IPS DF 4.7 (cell line): ENCODE data around the gene ZNF512.

ENCODE experiments used
- DNase-seq: peaks from one replicate; pipeline ENCODE4 v3.0.0-alpha.2; 2013; ENCODE audit warnings: low spot score; ENCODE audit errors: extremely low read depth

ZNF512 gene

GRCh38 chr2:27634291-27634690, 51.4 kb downstream of the ZNF512 start:
- DNase-seq, result no peak

DNA sequence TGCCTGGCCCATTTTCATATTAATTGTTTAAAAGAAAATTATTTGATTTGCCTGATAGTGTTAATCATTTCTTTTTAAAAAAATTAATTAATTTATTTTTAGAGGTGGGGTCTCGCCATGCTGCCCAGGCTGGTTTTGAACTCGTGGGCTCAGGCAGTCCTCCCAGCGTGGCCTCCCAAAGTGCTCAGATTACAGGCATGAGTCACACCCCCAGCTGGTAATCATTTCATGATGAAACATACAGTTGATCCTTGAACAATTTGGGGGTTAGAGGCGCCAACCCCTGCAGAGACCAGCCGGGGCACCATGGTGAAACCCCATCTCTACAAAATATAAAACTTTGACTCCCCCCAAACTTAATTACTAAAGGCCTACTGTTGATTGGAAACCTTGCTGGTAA, 53.9 kb downstream of the ZNF512 start:
- no peak for DNase-seq

- DNase-seq, result no peak
These were observed 55.3 kb downstream of the ZNF512 start for GRCh38 chr2:27638037-27638637.

DNA sequence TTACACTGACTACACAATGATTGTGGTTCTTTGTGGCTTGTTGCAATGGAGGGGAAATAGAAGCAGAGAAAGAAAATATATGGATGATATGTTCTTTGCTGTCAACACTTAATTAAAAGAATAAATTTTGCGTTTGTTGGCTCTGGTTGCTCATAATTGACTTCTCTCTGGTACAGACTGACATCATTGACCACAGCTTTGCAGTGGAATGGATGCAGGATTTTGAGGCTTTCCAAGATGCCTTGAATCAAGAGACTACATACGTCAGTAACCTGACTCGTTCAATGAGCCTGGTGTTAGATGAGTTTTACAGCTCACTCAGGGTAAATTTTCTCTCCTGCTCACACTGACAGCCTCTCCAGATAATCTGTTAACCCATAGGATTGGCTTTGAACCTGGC, 55.9 kb downstream of the ZNF512 start:
- DNase-seq, result no peak

DNA sequence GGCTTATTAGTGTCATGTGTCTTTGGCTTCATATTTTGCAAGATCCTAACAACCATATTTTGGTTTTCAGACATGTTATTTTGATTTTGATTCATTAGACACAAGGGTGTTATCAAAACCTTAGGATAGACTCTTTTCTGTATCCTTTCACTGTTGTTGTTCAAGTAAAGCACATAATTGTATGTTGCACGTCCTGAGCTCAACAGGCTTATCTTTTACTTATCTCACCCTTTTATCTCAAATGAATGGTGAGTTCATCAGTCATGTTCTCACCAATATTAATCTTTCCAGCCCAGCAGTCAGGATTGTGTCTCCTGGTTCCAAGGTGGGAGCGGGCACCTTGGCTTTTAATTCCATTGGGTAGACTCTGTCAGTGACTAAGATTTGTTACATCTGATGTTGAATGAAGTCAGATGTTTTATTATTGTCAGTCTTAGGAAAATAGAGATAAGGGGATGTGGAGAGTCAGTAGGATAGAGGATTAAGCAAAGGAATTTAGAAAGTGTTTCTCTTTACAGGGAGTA, 57.9 kb downstream of the ZNF512 start:
- DNase-seq, result no peak

- no peak for DNase-seq
These were observed 62.4 kb downstream of the ZNF512 start for GRCh38 chr2:27645197-27645596.

- DNase-seq, result no peak
These were observed 64.4 kb downstream of the ZNF512 start for GRCh38 chr2:27647289-27647688.

DNA sequence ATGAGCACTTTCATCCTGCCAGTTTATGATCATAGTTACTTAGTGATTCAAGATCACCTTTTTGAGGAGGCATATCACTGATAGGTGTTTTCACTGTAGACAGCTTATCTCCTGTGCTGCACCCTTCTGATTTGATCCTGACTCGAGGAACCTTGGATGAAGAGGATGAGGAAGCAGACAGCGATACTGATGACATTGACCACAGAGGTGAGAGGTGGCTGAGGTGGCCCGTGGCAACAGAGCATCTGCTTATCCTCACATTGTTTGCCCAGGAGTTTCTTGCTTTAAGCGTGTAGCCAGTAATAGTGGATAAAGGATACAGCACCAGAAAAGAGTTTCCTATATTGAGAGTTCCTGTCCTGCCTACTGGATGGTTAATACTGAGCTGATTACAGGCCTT, 64.9 kb downstream of the ZNF512 start:
- DNase-seq, result no peak

DNA sequence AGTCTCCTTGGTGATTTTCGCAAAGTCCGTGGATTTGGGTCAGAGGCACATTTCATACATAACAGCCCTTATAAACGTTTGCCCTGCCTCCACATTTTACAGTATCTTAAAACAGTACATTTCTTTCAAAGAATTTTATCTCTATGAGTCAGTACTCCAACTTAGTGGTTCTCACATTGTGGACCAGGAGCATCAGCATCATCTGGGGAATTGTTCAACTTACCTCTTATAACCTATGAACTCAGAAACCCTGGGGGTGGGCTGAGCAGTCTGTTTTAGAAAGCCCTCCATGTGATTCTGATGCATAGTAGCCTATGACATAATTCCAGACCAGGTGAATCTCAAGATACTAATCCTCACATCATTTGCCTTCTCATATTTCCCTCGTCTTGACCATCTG, 68.2 kb downstream of the ZNF512 start:
- DNase-seq, result no peak

- no peak for DNase-seq
These were observed 69.5 kb downstream of the ZNF512 start for GRCh38 chr2:27652341-27652740.

DNA sequence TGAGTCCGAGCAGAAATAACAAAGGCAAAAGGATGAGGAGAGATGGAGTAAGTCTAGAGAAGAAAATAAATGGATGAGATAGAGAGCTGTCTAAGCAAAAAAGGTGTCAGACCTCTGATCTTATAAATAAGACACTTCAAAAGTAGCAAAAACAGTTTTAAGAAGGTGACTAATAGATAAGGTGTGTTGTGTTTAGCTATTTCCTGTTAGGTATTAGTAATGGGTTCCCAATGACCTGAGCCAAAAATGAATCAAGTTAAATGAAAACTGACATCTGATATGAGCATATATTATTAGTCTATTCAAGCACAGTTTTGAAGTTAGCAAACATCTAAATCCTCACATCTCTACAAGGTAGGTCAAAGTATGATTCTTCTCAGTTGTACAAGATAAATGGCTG, 69.9 kb downstream of the ZNF512 start:
- DNase-seq, result no peak

GRCh38 chr2:27653397-27653796, 70.6 kb downstream of the ZNF512 start:
- no peak for DNase-seq

DNA sequence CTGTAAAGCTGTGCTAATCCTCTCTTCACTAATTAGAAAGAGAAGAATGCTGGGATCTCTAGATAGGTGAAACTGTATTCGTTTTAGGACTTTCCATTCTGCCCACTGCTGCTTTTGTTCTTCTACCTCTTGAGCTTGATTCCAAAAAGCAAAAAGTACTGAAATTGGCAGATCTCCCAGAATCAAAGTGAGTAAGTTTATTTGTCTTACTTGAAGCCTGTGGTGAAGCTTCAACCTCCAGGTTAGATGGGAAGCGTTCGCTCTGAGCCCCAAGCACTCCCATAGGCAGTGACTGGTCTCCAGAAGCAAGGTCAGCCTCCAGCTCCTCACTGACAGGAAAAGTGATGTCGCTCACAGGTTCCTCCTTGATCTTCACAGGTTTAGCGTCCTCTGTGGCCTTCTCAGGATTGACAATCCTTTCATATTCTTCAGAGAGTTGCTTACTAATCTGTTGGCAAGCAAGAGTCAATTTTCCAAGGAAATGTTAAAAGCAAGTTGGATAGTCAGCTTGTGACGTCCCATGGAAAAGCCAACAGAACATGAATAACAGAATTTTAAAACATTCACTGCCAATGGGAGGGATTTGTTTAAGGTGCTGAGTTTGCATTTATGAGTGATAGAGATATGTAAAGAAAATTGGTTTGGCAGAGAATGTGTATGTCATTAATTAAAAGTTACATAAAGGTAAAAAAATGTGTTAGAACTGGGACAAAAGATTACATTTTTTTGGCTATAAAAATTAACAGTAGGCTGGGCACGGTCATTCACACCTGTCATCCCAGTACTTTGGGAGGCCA, 72.5 kb downstream of the ZNF512 start:
- no peak for DNase-seq

- DNase-seq, result no peak
These were observed 78.5 kb downstream of the ZNF512 start for GRCh38 chr2:27661371-27661770.

- peak; percentile 56 for DNase-seq
These were observed 80.7 kb downstream of the ZNF512 start, which contains the start of the genes SLC4A1AP and SUPT7L for GRCh38 chr2:27663285-27664153. Gene SLC4A1AP, plus strand, starts transcription at chr2:27663889. Its CDS starts 26 bp downstream, at chr2:27663915. Gene SUPT7L, minus strand, starts transcription at chr2:27663614. Its CDS starts 1,422 bp downstream, at chr2:27662192.

GRCh38 chr2:27664154-27664574, 81.3 kb downstream of the ZNF512 start:
- no peak for DNase-seq

GRCh38 chr2:27664622-27665363, 82.0 kb downstream of the ZNF512 start:
- no peak for DNase-seq

DNA sequence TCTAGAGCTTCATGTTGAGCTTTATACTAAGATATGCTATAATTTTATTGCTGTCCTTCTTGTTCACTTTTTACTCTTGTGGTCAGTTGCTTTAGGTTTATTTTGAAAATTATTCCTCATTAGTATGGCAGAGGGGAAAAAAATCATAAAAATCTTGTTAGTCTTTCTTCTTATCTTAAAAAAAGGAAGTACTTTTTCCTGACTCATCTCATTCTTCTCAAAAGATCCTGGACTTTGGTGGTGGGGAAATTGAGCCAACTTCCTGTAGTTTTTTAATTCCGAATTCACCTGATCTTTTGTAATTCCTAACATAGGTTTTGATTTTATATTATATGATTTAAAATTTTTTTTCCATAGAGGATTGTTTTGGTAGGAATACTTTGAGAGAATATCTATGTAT, 84.6 kb downstream of the ZNF512 start:
- DNase-seq, result no peak

GRCh38 chr2:27671235-27671634, 88.4 kb downstream of the ZNF512 start:
- DNase-seq, result no peak
